Caki2 (cell line): Measurements from ENCODE around the gene REPS2. TPM values are rescaled to one million over a fixed set of nuclear protein-coding genes. Genes with fewer than 3 reads are reported as not detected.

Experiments used
- DNase-seq: peaks from one replicate; pipeline ENCODE4 v3.0.0-alpha.2; 2015; ENCODE audit warnings: low read depth
- in situ Hi-C: cut with HindIII; loops from 2 replicates; pipeline ENCODE4 v1.10.0; 2016; ENCODE audit warnings: low sequenced_read_pairs, low pct_unique_long_range_greater_than_20kb, mixed read lengths
- total RNA-seq: library from RNA; depleted of rRNA; stranded (reverse); fragments of >200 nt; shearing (Covaris generic); gene quantifications from 2 replicates; pipeline ENCODE4 v1.2.3, GENCODE V29; 2014; ENCODE audit warnings: low replicate concordance

Gene REPS2
- total RNA-seq, 1 experiment from 2014 or later: 0.17 TPM

DNA sequence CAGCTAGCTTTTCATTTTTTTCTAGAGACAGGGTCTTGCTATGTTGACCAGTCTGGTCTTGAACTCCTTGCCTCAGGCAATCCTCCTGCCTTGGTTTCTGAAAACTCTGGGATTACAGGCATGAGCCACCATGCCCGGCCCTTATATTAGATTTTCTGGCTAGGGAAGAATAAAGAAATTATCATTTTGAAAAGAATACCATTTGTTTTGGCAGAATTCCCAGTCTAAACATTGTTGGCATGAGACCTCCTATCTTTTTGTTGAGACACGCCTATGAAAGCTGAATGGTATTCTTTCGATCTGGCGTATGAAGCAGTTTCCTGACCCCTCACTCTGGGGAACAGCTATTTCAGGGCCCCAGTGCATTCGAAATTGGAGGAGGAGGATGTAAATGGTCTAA, 107.0 kb downstream of the REPS2 start:
- no peak for DNase-seq
- in situ Hi-C loops: no loop called here

- no peak for DNase-seq
- in situ Hi-C loops: no loop called here
Observed at GRCh38 chrX:17056868-17057608, 110.6 kb downstream of the REPS2 start.

DNA sequence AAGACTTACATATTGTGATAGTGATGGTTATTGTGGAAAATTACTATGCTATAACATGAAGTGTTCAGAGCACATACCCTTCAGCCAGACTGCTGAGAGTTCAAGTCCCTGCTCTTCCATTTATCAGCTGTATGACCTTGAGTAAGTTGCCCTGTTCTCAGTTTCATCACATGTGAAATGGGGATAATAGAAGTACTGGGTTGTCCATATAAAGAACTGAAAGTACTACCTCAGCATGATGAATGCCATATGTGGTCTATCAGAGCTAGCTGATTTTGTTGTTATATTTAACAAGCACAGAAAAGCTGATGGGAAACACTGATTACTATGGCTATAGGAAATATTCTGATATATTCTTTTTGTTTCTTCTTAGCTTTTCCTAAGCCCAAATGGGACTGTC, 115.6 kb downstream of the REPS2 start:
- in situ Hi-C loops: no loop called here
- no peak for DNase-seq

DNA sequence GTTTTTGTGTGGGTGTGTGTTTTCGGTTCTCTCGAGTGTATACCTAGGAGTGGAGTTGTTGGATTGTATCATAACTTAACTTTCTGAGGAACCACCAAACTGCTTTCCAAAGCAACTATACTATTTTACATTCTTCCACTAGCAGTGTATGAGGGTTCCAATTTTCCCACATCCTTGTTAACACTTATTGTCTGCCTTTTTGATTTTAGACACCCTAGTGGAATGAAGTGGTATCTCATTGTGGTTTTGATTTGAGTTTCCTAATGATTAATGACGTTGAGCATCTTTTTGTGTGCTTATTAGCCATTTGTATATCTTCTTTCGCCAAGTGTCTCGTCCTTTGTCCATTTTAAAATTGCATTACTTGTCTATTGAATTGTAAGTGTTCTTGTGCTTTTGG, 118.6 kb downstream of the REPS2 start:
- in situ Hi-C loops: no loop called here
- DNase-seq: no peak

GRCh38 chrX:17067534-17067933, 121.1 kb downstream of the REPS2 start:
- DNase-seq: no peak

GRCh38 chrX:17072301-17072700, 125.8 kb downstream of the REPS2 start:
- no peak for DNase-seq
- in situ Hi-C loops: no loop called here

More at GRCh38 chrX:17067534-17067933, 121.1 kb downstream of the REPS2 start:
- in situ Hi-C loops: no loop called here

- in situ Hi-C loops: no loop called here
- no peak for DNase-seq
Observed at GRCh38 chrX:17072721-17073230, 126.3 kb downstream of the REPS2 start.

DNA sequence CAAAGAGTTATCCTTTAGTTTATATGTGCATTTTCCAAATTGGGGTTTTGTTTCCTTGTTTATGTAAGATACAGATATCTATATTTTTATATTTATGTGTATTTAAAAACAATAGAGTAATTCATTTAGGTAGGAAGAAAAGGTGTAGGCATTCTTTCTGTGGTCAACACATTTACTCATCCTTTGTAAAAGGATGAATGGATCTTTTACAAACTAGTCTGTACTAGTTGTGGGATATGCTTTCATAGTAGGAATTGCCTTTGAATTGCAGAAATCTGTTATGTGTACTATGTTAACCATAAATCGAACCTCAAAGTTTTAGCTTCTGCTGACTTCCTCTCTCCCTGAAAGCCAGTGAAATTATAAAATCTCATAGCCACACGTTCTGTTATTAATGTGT, 128.5 kb downstream of the REPS2 start:
- in situ Hi-C loops: no loop called here
- DNase-seq: no peak

GRCh38 chrX:17077361-17077760, 130.9 kb downstream of the REPS2 start:
- in situ Hi-C loops: no loop called here
- no peak for DNase-seq

GRCh38 chrX:17078031-17078720, 131.7 kb downstream of the REPS2 start:
- peak; percentile 3 for DNase-seq
- in situ Hi-C loops: no loop called here

- DNase-seq: no peak
- in situ Hi-C loops: no loop called here
Observed at GRCh38 chrX:17081511-17081910, 135.1 kb downstream of the REPS2 start.

DNA sequence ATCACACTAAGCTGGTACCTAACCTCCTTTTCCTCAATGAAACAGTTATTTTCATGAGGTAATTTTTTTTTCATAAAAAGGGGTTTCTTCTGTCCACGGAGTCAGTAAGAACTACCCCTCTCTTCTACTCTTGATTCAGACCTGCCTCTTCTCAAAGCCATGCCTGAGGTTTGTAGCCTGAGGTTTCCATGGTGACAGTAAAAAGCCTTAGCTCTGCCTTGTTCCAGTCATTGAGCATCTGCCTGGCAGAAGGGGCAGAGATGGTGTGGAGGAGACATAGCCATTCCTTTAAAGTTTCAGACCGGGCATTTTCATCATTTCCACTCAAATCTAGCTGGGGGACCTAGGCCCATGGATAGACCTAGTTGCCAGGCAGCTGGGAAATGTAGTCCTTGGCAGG, 135.5 kb downstream of the REPS2 start:
- in situ Hi-C loops: no loop called here
- no peak for DNase-seq

DNA sequence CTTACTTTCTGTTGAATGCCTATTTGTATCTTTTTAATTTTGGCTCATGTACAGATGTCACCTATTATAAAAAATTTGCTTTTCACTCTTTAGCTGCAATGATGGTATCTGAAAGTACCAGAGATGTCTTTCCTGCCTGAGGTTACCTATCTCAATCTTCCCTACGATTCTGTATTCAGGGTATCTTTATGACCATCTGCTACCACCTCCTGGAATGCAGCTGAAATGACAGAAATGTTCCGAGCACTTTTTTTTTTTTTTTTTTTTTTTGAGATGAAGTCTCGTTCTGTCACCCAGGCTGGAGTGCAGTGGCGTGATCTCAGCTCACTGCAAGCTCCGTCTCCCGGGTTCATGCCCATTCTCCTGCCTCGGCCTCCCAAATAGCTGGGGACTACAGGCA, 136.4 kb downstream of the REPS2 start:
- peak; percentile 31 for DNase-seq
- in situ Hi-C loops: no loop called here

- no peak for DNase-seq
- in situ Hi-C loops: no loop called here
Observed at GRCh38 chrX:17086317-17086716, 139.9 kb downstream of the REPS2 start.

GRCh38 chrX:17095161-17095560, 148.7 kb downstream of the REPS2 start:
- in situ Hi-C loops: no loop called here
- DNase-seq: no peak

DNA sequence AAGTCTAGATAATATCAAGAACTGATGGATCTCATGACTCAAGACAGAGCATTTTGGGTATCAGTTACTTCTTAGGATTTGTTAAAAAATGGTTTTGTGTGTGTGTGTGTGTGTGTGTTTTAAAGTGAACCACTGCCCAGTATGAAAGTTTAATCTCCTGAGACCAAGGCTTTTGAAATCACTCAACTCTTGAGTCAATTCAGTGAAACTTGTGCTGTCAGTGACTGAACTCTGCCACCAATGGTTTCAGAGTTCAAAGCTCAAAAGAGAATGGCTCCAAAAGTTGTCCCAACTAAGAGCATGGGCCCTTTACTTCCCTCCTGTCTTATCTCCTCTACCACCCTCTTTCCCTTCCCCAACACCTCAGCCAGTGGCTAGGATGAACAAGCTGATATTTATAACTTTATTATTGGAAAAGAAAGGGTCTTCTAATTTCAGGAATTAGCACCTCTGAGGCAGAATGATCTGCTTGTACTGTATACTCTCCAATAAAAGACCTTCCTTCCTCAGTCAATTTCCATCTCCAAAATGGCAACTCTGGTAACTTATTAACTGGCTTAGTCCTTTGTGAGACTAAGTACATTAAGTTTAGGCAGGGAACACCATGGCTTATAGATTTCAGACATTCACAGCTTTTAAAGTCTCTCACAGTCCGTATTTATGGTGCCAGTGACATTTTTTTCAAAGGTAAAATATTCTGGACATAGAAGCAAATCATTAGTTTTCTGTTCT, 152.2 kb downstream of the REPS2 start:
- no peak for DNase-seq
- in situ Hi-C loops: no loop called here

DNA sequence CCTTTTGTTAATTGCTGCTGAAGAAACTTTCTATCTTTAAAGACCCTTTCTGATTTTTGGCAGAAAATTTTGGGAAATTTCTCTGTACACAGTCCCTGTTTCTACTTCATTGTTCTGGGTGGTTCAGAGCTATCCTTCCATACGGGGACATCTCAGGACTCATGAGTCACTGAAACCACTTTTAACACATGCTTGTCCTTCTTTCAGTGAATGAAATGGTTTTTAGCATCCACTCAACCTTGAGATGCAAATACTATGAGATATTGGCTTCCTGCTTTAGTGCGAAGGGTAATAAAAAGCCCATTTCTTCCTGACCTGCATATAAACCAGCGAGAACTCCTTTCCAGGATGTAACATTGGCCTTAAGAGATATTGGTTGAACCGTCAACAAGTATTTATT, 158.0 kb downstream of the REPS2 start:
- in situ Hi-C loops: no loop called here
- no peak for DNase-seq

DNA sequence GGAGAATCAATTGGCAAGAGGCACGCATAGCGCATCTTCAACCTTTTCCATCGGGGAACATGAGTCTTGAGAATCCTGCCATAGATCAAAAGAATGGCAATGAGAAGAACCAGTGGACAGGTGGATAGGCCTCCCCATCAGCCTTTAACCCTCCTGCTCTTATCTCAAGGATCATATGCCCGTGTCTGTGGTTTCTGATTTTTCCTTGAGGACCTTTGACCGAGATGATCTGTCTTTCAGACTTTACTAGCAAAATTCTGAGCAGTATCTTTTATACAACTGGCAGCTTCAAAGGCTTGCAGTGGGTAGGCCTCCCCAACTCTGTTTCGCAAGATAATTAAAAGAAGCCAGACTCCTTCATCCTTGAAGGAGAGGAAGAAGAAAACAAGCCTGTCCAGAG, 174.4 kb downstream of the REPS2 start:
- in situ Hi-C loops: no loop called here
- DNase-seq: no peak

DNA sequence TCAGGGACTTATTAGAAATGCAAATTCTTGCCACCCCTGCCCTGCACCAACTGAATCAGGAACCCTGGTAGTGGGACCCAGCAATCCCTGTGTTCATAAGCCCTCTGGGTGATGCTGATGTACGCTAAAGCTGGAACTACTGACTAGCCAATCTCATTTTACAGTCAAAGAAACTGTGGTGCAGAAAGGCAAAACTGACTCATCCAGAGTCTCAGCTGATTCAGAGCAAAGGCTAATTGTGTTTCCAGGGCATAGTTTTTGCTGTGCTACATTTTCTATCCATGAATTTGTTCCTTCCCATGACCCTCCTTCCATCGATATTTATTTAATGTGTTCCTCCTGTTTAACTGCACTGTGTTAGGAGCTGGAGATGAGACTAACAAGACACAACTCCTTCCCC, 207.5 kb downstream of the REPS2 start:
- no peak for DNase-seq
- in situ Hi-C loops: no loop called here
